Neural cell (in vitro differentiated cells): ENCODE data around the gene SETD6. TPM values are rescaled to one million over a fixed set of nuclear protein-coding genes. Genes with fewer than 3 reads are reported as not detected.

Experiments used
- H2AFZ ChIP-seq: fragments of 200-600, 300-800 bp; sonication (generic), shearing (Covaris generic); 2 replicates; pipeline ENCODE4 v1.6.0; 2014; ENCODE audit warnings: low read depth, mild to moderate bottlenecking, antibody characterized with exemption, low read length, moderate library complexity
- H3F3A ChIP-seq: fragments of 200-600 bp; shearing (Covaris generic); 2 replicates; pipeline ENCODE4 v1.6.1; 2016; ENCODE audit warnings: mild to moderate bottlenecking, moderate library complexity, mixed read lengths, antibody characterized with exemption, low read length; ENCODE audit not compliant: insufficient read depth, poor library complexity, severe bottlenecking
- H3K27ac ChIP-seq: fragments of 200-600, 300-800 bp; sonication (generic), shearing (Covaris generic); 2 replicates; pipeline ENCODE4 v1.5.1; 2014; ENCODE audit warnings: mild to moderate bottlenecking, low read length, moderate library complexity
- H3K27me3 ChIP-seq: fragments of 300-800, 200-600 bp; sonication (generic), shearing (Covaris generic); 2 replicates; pipeline ENCODE4 v1.6.0; 2014; ENCODE audit warnings: mild to moderate bottlenecking, low read depth, low read length, moderate library complexity; ENCODE audit not compliant: insufficient read depth
- H3K36me3 ChIP-seq: fragments of 300-800, 200-600 bp; sonication (generic), shearing (Covaris generic); 2 replicates; pipeline ENCODE4 v1.5.1; 2014; ENCODE audit warnings: mild to moderate bottlenecking, antibody characterized with exemption, low read length, moderate library complexity; ENCODE audit not compliant: insufficient read depth
- H3K4me2 ChIP-seq: fragments of 300-800, 200-600 bp; sonication (generic), shearing (Covaris generic); 2 replicates; pipeline ENCODE4 v1.6.0; 2014; ENCODE audit warnings: mild to moderate bottlenecking, low read length
- H3K4me3 ChIP-seq: fragments of 300-800, 200-600 bp; sonication (generic), shearing (Covaris generic); 2 replicates; pipeline ENCODE4 v1.5.1; 2014; ENCODE audit warnings: mild to moderate bottlenecking, low read length, moderate library complexity
- H3K79me2 ChIP-seq: fragments of 200-600 bp; shearing (Covaris generic); replicated peaks from 2 replicates; pipeline ENCODE4 v1.6.0; 2014; ENCODE audit warnings: mild to moderate bottlenecking, low read length, moderate library complexity; ENCODE audit not compliant: insufficient read depth
- H3K9ac ChIP-seq: fragments of 300-800, 200-600 bp; sonication (generic), shearing (Covaris generic); 2 replicates; pipeline ENCODE4 v1.6.1; 2016; ENCODE audit warnings: mild to moderate bottlenecking, low read length, mixed read lengths
- H3K9me2 ChIP-seq: fragments of 200-600 bp; shearing (Covaris generic); 2 replicates; pipeline ENCODE4 v1.6.1; 2016; ENCODE audit warnings: mild to moderate bottlenecking, low read length, mixed read lengths; ENCODE audit not compliant: insufficient read depth
- H3K9me3 ChIP-seq: fragments of 200-600, 300-800 bp; sonication (generic), shearing (Covaris generic); 2 replicates; pipeline ENCODE4 v1.6.1; 2016; ENCODE audit warnings: mild to moderate bottlenecking, mixed run types, low read length, moderate library complexity, mixed read lengths
- H4K20me1 ChIP-seq: fragments of 200-600 bp; shearing (Covaris generic); 2 replicates; pipeline ENCODE4 v1.6.1; 2016; ENCODE audit warnings: mild to moderate bottlenecking, mixed run types; ENCODE audit not compliant: insufficient read depth
- EP300 ChIP-seq: fragments of 450-650 bp; conservative IDR thresholded peaks from 2 replicates; pipeline ENCODE4 v1.6.1; 2014; ENCODE audit warnings: antibody characterized with exemption, mild to moderate bottlenecking, moderate library complexity; ENCODE audit not compliant: poor library complexity, severe bottlenecking
- EZH2 ChIP-seq: fragments of 200-600, 300-800 bp; shearing (Covaris generic), sonication (generic); IDR thresholded peaks from 2 replicates; pipeline ENCODE4 v1.6.1; 2014; ENCODE audit warnings: antibody characterized with exemption, low read length, borderline replicate concordance, mild to moderate bottlenecking; ENCODE audit not compliant: insufficient read depth, poor library complexity, severe bottlenecking
- MXI1 ChIP-seq: fragments of 450-650 bp; conservative IDR thresholded peaks from 2 replicates; pipeline ENCODE4 v1.6.1; 2014; ENCODE audit warnings: antibody characterized with exemption, mild to moderate bottlenecking; ENCODE audit not compliant: poor library complexity, severe bottlenecking
- POLR2AphosphoS5 ChIP-seq: IDR thresholded peaks from 2 replicates; pipeline ENCODE4 v1.6.1; 2012
- RAD21 ChIP-seq: fragments of 450-650 bp; conservative IDR thresholded peaks from 2 replicates; pipeline ENCODE4 v1.6.1; 2014; ENCODE audit warnings: antibody characterized with exemption, mild to moderate bottlenecking, moderate library complexity
- REST ChIP-seq: IDR thresholded peaks from 2 replicates; pipeline ENCODE4 v1.6.1; 2012; ENCODE audit warnings: borderline replicate concordance
- SMC3 ChIP-seq: fragments of 450-650 bp; conservative IDR thresholded peaks from 2 replicates; pipeline ENCODE4 v1.6.1; 2014; ENCODE audit warnings: antibody characterized with exemption, mild to moderate bottlenecking, moderate library complexity; ENCODE audit not compliant: poor library complexity
- TAF1 ChIP-seq: IDR thresholded peaks from 2 replicates; pipeline ENCODE4 v1.6.1; 2012; ENCODE audit warnings: low read depth
- polyA plus RNA-seq: library from polyadenylated mRNA; depleted of rRNA; stranded (reverse); fragments of >200 nt; gene quantifications from 2 replicates; pipeline ENCODE4 v1.2.3, GENCODE V29; 2014
- TF ChIP-seq, protein P1 (sequence below): fragments of 450-650 bp; IDR thresholded peaks from 2 replicates; pipeline ENCODE4 v1.5.1; 2014; ENCODE audit warnings: antibody characterized with exemption, mild to moderate bottlenecking, moderate library complexity; ENCODE audit not compliant: poor library complexity, severe bottlenecking

The SETD6 gene
- polyA plus RNA-seq, 1 donor from 2014 or later = 61.2 TPM

GRCh38 chr16:58493756-58494431 is 21.4 kb upstream of the SETD6 start:
- Histone ChIP-seq H2AFZ (no peak overlapping the region), H3K4me3 (peak overlapping the region; percentile 59), H4K20me1 (no peaks in the 10 kb centered on the region), H3K27ac (peak overlapping the region; percentile 100), H3K4me2 (peak overlapping the region; percentile 2), H3F3A (peaks cover 25% of the 10 kb centered on the region), H3K9ac (peak overlapping the region; percentile 90), H3K36me3 (no peaks in the 10 kb centered on the region), H3K9me3 (no peaks in the 10 kb centered on the region), H3K27me3 (no peaks in the 10 kb centered on the region), H3K79me2 (peaks cover 2% of the 10 kb centered on the region), H3K9me2 (no peaks in the 10 kb centered on the region)
- TF ChIP-seq REST (no peak), SMC3 (no peak), POLR2AphosphoS5 (no peak), EP300 (no peak), MXI1 (no peak), RAD21 (no peak)
- TF ChIP-seq, protein P1, sequence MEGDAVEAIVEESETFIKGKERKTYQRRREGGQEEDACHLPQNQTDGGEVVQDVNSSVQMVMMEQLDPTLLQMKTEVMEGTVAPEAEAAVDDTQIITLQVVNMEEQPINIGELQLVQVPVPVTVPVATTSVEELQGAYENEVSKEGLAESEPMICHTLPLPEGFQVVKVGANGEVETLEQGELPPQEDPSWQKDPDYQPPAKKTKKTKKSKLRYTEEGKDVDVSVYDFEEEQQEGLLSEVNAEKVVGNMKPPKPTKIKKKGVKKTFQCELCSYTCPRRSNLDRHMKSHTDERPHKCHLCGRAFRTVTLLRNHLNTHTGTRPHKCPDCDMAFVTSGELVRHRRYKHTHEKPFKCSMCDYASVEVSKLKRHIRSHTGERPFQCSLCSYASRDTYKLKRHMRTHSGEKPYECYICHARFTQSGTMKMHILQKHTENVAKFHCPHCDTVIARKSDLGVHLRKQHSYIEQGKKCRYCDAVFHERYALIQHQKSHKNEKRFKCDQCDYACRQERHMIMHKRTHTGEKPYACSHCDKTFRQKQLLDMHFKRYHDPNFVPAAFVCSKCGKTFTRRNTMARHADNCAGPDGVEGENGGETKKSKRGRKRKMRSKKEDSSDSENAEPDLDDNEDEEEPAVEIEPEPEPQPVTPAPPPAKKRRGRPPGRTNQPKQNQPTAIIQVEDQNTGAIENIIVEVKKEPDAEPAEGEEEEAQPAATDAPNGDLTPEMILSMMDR = no peak

DNA sequence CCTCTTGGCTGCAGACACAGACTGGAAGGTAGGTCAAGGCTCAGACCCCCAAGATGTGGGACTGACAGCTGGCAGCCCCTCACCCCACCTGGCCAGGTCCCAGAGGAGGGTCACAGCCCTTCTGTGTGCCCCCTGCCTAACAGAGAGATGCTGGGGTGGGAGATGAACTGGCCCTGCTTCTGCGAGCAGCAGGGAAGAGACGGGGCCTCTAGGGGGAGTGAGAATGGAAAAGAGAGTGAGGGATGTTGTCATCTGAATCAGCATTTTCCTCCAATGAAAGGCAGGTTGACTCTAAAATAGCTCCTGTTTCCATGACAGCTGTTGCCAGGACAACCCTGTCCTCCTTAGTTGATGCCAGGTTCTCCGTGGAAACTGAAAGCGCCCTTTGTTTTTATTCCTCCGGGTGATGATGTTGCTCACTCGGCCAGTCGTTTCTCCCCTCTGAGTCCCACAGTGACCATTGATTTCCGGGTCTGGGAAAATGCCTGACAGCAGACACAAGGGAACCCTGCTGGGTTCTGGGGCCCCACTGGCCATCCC is 20.3 kb upstream of the SETD6 start:
- H2AFZ ChIP-seq = no peak overlapping the region
- no peaks in the 10 kb centered on the region for H3K9me3 ChIP-seq
- peak; percentile 62 for TF ChIP-seq RAD21
- TF ChIP-seq EP300 = peak; percentile 97
- TF ChIP-seq SMC3 = peak; percentile 70
- peak; percentile 91 for TF ChIP-seq POLR2AphosphoS5
- TF ChIP-seq EZH2 = no peak
- TF ChIP-seq, protein P1 = peak; percentile 93
- peak; percentile 95 for TF ChIP-seq MXI1
- TF ChIP-seq TAF1 = no peak
- TF ChIP-seq REST = peak; percentile 55
- peaks cover 10% of the 10 kb centered on the region for H3K79me2 ChIP-seq
- H3K27ac ChIP-seq = peak overlapping the region; percentile 100
- H3K4me3 ChIP-seq = peak overlapping the region; percentile 59
- no peaks in the 10 kb centered on the region for H4K20me1 ChIP-seq
- peak overlapping the region; percentile 93 for H3K4me2 ChIP-seq
- H3K27me3 ChIP-seq = no peaks in the 10 kb centered on the region
- no peaks in the 10 kb centered on the region for H3K36me3 ChIP-seq
- H3F3A ChIP-seq = peaks cover 25% of the 10 kb centered on the region
- peak overlapping the region; percentile 90 for H3K9ac ChIP-seq
- no peaks in the 10 kb centered on the region for H3K9me2 ChIP-seq
